ENCODE results near the gene WEE1.
"Not testable (repeated sequence)": the region's sequence is repeated elsewhere in the genome, so short reads cannot be mapped to it uniquely, and the experiment has no call there.

The WEE1 gene

DNA sequence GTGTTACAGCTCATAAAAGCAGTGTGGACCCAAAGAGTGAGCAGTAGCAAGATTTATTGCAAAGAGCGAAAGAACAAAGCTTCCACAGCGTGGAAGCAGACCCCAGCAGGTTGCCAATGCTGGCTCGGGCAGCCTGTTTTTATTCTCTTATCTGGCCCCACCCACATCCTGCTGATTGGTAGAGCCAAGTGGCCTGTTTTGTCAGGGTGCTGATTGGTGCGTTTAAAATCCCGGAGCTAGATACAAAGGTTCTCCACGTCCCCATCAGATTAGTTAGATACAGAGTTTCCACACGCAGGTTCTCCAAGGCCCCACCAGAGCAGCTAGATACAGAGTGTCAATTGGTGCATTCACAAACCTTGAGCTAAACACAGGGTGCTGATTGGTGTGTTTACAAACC is 48.9 kb downstream of the WEE1 start:
- not testable (repeated sequence) for DNase-seq (ENCODE audit: low read depth)

DNA sequence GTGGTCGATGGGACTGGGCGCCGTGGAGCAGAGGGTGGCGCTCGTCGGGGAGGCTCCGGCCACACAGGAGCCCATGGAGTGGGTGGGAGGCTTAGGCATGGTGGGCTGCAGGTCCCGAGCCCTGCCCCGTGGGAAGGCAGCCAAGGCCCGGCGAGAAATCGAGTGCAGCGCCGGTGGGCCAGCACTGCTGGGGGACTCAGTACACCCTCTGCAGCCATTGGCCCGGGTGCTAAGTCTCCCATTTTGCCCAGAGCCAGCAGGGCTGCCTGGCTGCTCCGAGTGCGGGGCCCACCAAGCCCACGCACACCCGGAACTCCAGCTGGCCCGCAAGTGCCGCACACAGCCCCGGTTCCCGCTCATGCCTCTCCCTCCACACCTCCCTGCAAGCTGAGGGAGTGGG is 49.6 kb downstream of the WEE1 start:
- DNase-seq (ENCODE audit: low read depth) = not testable (repeated sequence)

DNA sequence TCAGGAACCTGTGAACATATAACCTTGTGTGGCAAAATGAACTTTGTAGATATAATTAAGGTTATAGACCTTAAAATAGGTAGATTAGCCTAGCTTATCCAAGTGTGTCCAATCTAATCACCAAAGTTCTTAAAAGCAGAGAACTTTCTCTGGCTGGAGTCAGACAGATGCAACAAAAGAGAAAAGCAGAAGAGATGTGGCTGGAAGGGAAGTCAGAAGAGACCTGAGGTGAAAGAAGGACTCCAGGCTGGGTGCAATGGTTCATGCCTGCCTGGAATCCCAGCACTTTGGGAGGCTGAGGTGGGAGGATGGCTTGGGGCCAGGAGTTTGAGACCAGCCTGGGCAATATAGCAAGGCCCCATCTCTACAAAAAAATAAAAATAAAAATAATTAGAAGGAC is 51.0 kb downstream of the WEE1 start:
- no peak for DNase-seq (ENCODE audit: low read depth)

DNA sequence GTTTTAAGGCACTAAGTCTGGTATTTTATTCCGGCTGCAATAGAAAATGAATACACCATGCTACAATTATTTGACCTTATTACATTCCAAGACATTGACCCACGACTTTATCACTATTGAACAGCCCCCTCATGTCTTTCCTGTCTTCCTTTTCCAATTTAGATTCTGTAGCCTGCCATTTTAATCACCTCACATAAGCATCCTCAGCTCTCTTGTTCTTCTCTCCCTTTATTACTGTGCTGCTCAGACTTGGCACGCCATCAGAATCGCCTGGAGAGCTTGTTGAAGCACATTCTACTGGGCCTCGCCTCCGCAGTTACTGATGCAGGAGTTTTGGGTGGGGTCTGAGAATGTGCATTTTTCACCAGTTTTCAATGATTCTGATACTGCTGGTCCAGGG is 51.7 kb downstream of the WEE1 start:
- DNase-seq (ENCODE audit: low read depth) = no peak

DNA sequence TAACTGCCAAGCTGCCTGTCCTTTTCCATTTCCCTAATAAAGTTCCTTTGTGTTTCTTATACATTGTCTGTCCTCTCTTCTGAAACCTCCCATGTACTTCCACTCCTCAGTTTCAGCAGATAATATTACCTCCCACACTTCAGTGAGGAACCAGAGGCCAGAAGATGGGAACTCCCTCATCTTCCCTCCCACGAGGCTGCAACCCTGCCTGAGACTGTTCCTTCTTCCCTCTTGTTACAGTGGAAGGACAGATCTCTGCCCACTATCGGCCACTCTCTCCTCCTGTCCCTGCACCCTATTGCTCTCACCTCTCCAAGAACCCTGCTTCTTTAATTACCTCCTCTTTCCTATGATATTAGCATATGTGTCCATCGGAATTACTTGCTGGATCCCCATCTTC is 52.3 kb downstream of the WEE1 start:
- no peak for DNase-seq (ENCODE audit: low read depth)

DNA sequence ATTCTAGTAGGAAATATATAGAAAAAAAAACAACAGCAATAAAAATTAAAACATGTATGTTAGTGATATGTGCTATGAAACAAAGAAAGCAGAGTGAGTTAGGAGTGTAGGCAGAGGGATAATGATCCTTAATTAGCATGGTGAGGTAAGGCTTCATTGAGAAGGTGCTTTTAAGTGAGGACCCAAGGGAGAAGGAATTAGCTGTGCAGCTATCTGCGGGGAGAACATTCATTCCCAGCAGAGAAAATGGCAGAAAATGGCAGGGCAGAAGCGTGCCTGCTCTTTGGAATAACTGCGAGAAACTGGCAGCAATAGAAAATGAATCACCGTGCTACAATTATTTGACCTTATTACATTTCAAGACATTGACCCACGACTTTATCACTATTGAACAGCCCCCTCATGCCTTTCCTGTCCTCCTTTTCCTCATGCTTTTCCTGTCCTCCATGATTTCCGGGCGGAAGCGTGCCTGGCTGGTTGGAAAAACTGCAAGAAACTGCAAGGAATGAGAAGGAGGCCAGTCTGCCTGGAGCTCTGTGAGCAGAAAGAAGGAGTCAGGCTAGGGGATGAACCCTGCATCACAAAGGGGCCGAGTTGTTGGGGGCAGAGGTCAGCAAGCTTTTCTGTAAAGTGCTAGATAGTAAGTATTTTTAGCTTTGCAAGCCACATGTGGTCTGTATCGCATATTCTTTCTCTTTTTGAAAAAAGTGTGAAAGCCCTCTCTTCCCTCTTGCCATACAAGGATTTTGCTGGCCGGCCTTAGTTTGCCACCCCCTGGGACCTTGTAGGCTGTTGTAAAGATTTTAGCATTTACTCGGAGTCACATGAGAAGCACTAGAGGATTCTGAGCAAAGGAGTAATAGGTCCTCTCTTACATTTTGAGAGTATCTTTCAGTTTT is 53.3 kb downstream of the WEE1 start:
- no peak for DNase-seq (ENCODE audit: low read depth)

DNA sequence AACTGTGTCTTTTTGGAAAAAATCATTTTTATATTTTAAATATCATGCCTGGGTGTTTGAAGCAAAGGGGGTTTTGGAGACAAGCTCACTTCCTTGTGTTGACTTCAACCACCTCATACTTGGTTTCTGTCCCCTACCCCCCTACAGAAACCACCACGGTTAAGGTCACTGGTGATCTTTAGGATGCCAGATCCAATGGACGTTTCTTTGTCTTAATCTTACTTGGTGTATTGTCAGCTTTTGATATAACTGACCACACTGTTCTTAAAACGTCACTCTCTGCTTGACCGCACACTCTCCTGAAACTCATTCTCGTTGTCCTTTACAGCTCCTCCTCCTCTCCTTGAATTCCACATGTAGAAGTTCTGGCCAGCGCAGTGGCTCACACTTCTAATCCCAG is 55.6 kb downstream of the WEE1 start:
- no peak for DNase-seq (ENCODE audit: low read depth)

DNA sequence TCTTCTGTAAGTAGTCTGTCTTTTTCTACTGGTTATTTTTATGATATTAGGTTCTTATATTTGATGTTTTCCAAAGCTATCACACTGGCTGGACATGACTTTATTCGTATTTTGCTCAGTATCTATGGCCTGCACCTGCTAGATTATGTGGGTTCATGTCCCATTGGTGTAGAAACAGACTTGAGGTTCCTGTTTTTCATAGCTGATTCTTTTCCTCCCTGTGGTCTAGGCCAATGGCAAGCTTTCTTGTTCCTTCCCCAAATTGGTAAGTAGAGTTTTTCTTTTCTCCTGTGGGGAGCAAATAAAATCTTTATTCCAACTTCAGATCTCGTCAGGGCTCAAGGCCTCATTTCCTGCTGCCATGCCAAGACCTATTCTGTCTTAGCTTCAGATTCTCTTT is 60.2 kb downstream of the WEE1 start:
- DNase-seq (ENCODE audit: low read depth) = no peak

DNA sequence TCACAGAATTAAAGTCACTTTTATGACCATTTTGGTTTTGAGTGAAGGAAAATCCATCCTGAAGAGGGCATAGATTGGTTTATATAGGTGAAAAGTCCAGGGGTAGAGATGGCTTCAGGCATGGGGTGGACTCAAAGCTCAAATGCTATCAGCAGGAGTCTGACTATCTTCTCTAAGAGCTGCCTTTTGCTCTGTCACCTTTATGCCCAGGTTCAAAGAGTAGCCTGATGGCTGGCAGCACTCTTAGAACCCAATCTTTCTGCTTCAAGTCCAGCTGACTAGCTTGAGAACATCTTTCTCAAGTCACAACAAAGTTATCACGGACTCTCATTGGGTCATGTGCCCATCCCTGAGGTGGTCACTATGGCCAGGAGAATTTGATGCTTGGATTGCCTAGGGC is 63.2 kb downstream of the WEE1 start:
- no peak for DNase-seq (ENCODE audit: low read depth)

DNA sequence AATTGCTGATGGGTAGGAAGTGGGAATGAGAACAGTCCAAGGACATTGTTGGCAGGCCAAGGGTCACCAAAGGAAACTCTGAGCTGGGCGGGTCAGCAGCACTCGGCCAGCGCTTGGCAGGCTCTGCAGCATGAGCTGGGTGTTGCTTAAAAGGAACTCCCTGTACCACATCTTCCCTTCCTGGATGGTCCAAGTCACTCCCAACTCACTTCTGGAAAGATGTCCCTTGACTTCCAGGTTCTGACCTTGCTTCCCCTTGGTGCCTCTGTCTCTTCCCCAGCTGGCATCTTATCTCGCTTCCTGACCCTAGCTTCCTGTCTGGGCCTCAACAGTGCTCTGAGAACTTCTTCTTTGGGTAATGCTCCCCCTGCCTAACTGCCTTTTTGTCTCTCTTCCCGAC is 65.6 kb downstream of the WEE1 start:
- DNase-seq (ENCODE audit: low read depth) = no peak
